Esophagus squamous epithelium (tissue), 5 donors: ENCODE data around the gene PRKAR1B. TPM values are rescaled to one million over a fixed set of nuclear protein-coding genes. Genes with fewer than 3 reads are reported as not detected.

Experiments
- DNase-seq: peaks from one replicate; lab custom pipeline; 2025; lab: John Stamatoyannopoulos, UW
- H3K27ac ChIP-seq, 4 donors: fragments of 200-600 bp; sonication (generic); one replicate each; pipeline ENCODE4 v1.5.1; 2016 to 2019; ENCODE audit warnings: mild to moderate bottlenecking in 1 of 4
- H3K27me3 ChIP-seq, 4 donors: fragments of 200-600 bp; sonication (generic); 1 replicate in 3 of 4; 2 replicates in 1 of 4; pipeline versions ENCODE4 v1.5.1 to v1.6.0; 2017 to 2021; ENCODE audit warnings: antibody characterized with exemption in 1 of 4
- H3K36me3 ChIP-seq, 3 donors: fragments of 200-600 bp; sonication (generic); one replicate each; pipeline ENCODE4 v1.5.1; 2016 to 2019
- H3K4me1 ChIP-seq, 3 donors: fragments of 200-600 bp; sonication (generic); one replicate each; pipeline ENCODE4 v1.5.1; 2017 to 2019
- H3K4me3 ChIP-seq, 4 donors: fragments of 200-600 bp; sonication (generic); 1 replicate in 3 of 4; 2 replicates in 1 of 4; pipeline ENCODE4 v1.5.1; 2016 to 2019; ENCODE audit warnings: mild to moderate bottlenecking in 2 of 4, moderate library complexity in 1 of 4
- H3K9me3 ChIP-seq, 3 donors: fragments of 200-600 bp; sonication (generic); one replicate each; pipeline ENCODE4 v1.5.1; 2016 to 2019
- CTCF ChIP-seq, 6 experiments: fragments of 450-650 bp in 4 of 6; fragments of 200-600 bp in 2 of 6; sonication (generic) in 2 of 6; IDR thresholded peaks; one replicate each; pipeline ENCODE4 v1.5.1; 2016 to 2019; ENCODE audit warnings: antibody characterized with exemption in 6 of 6, mild to moderate bottlenecking in 4 of 6, moderate library complexity in 4 of 6
- POLR2A ChIP-seq, 4 donors: fragments of 450-650 bp; IDR thresholded peaks; one replicate each; pipeline ENCODE4 v1.6.1; 2017; ENCODE audit warnings: antibody characterized with exemption in 4 of 4, mild to moderate bottlenecking in 4 of 4, moderate library complexity in 3 of 4
- WGBS, 2 donors: methylation state at CpG; one replicate each; pipeline ENCODE4 v1.1.5; 2018; 5-methylcytosine and 5-hydroxymethylcytosine counted together
- intact Hi-C: fragments of 100-400 bp; cut with DNase I; formaldehyde crosslinking; loops from one replicate; pipeline ENCODE4 v1.15.0; 2022
- total RNA-seq, 4 donors: library from RNA; depleted of rRNA; stranded (reverse); fragments of >200 nt; gene quantifications; one replicate each; pipeline ENCODE4 v1.1.0, GENCODE V29; 2016
- donor health status: DM: yes; HTN: yes; CAD: no.

The PRKAR1B gene
- total RNA-seq, 4 donors from 2014 or later = 10.2 to 13.1 (median 12.5) TPM

GRCh38 chr7:584122-584465, 143.0 kb downstream of the PRKAR1B start:
- Histone ChIP-seq H3K36me3 (peaks cover 0 to 33% (median 0%) of the 10 kb centered on the region in 3 donors), H3K27me3 (no peaks in the 10 kb centered on the region), H3K27ac (no peak overlapping the region), H3K4me1 (peaks cover 0 to 6% (median 0%) of the 10 kb centered on the region in 3 donors), H3K9me3 (no peaks in the 10 kb centered on the region), H3K4me3 (peak overlapping the region in 2 of 4 donors; percentile 7 to 26)
- no peak for TF ChIP-seq CTCF (IDR thresholded peaks at IDR 0.05)
- TF ChIP-seq POLR2A (IDR thresholded peaks at IDR 0.05) = no peak
- DNase-seq = no peak
- intact Hi-C loops = no loop called here
- 60 to 70% methylated on average over 15 of the region's 15 CpGs for WGBS, 2 donors

- DNase-seq = no peak
- peak overlapping the region in 2 of 4 donors; percentile 7 to 26 for H3K4me3 ChIP-seq
- no peak overlapping the region for H3K27ac ChIP-seq
Measured at GRCh38 chr7:583410-584121, 143.5 kb downstream of the PRKAR1B start.

GRCh38 chr7:582931-583330, 144.2 kb downstream of the PRKAR1B start:
- Histone ChIP-seq H3K36me3 (peaks cover 0 to 37% (median 0%) of the 10 kb centered on the region in 3 donors), H3K27ac (no peak overlapping the region), H3K4me3 (no peak overlapping the region), H3K9me3 (no peaks in the 10 kb centered on the region), H3K27me3 (no peaks in the 10 kb centered on the region), H3K4me1 (peaks cover 0 to 6% (median 0%) of the 10 kb centered on the region in 3 donors)
- 85 to 91% methylated on average over 15 to 22 of the region's 23 CpGs for WGBS, 2 donors
- intact Hi-C loops = no loop called here
- no peak for DNase-seq
- TF ChIP-seq POLR2A (IDR thresholded peaks at IDR 0.05) = no peak
- TF ChIP-seq CTCF (IDR thresholded peaks at IDR 0.05) = no peak

More at GRCh38 chr7:583410-584121, 143.5 kb downstream of the PRKAR1B start:
- Histone ChIP-seq H3K4me1 (peaks cover 0 to 6% (median 0%) of the 10 kb centered on the region in 3 donors), H3K9me3 (no peaks in the 10 kb centered on the region), H3K36me3 (peaks cover 0 to 35% (median 0%) of the 10 kb centered on the region in 3 donors), H3K27me3 (no peaks in the 10 kb centered on the region)
- TF ChIP-seq CTCF (IDR thresholded peaks at IDR 0.05) (no peak), POLR2A (IDR thresholded peaks at IDR 0.05) (no peak)
- intact Hi-C loops = no loop called here
- WGBS, 2 donors = 70 to 80% methylated on average over 15 to 23 of the region's 30 CpGs

GRCh38 chr7:582081-582835, 144.8 kb downstream of the PRKAR1B start:
- H3K36me3 ChIP-seq = peaks cover 0 to 41% (median 0%) of the 10 kb centered on the region in 3 donors
- WGBS, 2 donors = 95 to 100% methylated on average over 3 to 19 of the region's 43 CpGs
- no peak for DNase-seq
- intact Hi-C loops = no loop called here
- TF ChIP-seq CTCF (IDR thresholded peaks at IDR 0.05) (no peak), POLR2A (IDR thresholded peaks at IDR 0.05) (no peak)
- peaks cover 0 to 2% (median 0%) of the 10 kb centered on the region in 3 donors for H3K4me1 ChIP-seq
- H3K9me3 ChIP-seq = no peaks in the 10 kb centered on the region
- H3K27me3 ChIP-seq = no peaks in the 10 kb centered on the region
- no peak overlapping the region for H3K27ac ChIP-seq
- H3K4me3 ChIP-seq = no peak overlapping the region

GRCh38 chr7:578386-578785, 148.7 kb downstream of the PRKAR1B start:
- no peak overlapping the region for H3K4me3 ChIP-seq
- H3K36me3 ChIP-seq = peaks cover 0 to 29% (median 0%) of the 10 kb centered on the region in 3 donors
- whole genome bisulfite sequencing, 2 donors = 95% methylated on average over 16 of the region's 16 CpGs
- no peak overlapping the region for H3K27ac ChIP-seq
- no peaks in the 10 kb centered on the region for H3K27me3 ChIP-seq
- intact Hi-C loops = no loop called here
- H3K4me1 ChIP-seq = no peaks in the 10 kb centered on the region
- DNase-seq = no peak
- H3K9me3 ChIP-seq = no peaks in the 10 kb centered on the region
- TF ChIP-seq POLR2A (IDR thresholded peaks at IDR 0.05) = no peak
- TF ChIP-seq CTCF (IDR thresholded peaks at IDR 0.05) = no peak
